Panc1 (cell line): ENCODE data around the gene HMGCS2. TPM values are rescaled to one million over a fixed set of nuclear protein-coding genes. Genes with fewer than 3 reads are reported as not detected.

Experiments
- ATAC-seq: fragments of 200-7000 bp; cut with Tn5 transposase; 2 replicates; pipeline ENCODE4 v1.9.1; 2020; ENCODE audit warnings: mild to moderate bottlenecking, moderate library complexity
- BruUV-seq: library from RNA; stranded (reverse); fragments of 400-500 nt; replicated peaks from 2 replicates; lab custom pipeline; 2021; lab: Mats Ljungman, UMichigan
- CTCF ChIA-PET: fragments of 300-600 bp; sonication (Branson Sonifier 250); formaldehyde crosslinking; loops from one replicate; lab custom pipeline; 2022; ENCODE audit warnings: antibody characterized with exemption; lab: Charles Lee
- POLR2A ChIA-PET: fragments of 300-600 bp; sonication (Branson Sonifier 250); formaldehyde crosslinking; loops from one replicate; lab custom pipeline; 2022; ENCODE audit warnings: antibody characterized with exemption; lab: Charles Lee
- DNase-seq: peaks from one replicate; pipeline ENCODE4 v3.0.0-alpha.2; 2010; ENCODE audit warnings: low read depth, low spot score
- H3K27ac ChIP-seq: 2 replicates; pipeline ENCODE4 v1.5.1; 2011; ENCODE audit warnings: mild to moderate bottlenecking, low read length, inconsistent platforms
- H3K27me3 ChIP-seq: fragments of 200-500 bp; sonication (Bioruptor generic); 2 replicates; pipeline ENCODE4 v1.6.0; 2014; ENCODE audit warnings: low read length, inconsistent platforms; ENCODE audit not compliant: control insufficient read depth, insufficient read depth
- H3K36me3 ChIP-seq: fragments of 200-500 bp; sonication (Bioruptor generic); 2 replicates; pipeline ENCODE4 v1.5.1; 2014; ENCODE audit warnings: inconsistent platforms, mild to moderate bottlenecking, low read length, moderate library complexity; ENCODE audit not compliant: control insufficient read depth, insufficient read depth
- H3K4me1 ChIP-seq: 2 replicates; pipeline ENCODE4 v1.5.1; 2011; ENCODE audit warnings: inconsistent platforms, mild to moderate bottlenecking, low read length, moderate library complexity; ENCODE audit not compliant: control insufficient read depth, insufficient read depth
- H3K4me3 ChIP-seq, 2 experiments: 2 replicates each; pipeline ENCODE4 v1.5.1; 2011 to 2012; ENCODE audit warnings: low read depth in 2 of 2, low read length in 2 of 2, mild to moderate bottlenecking in 2 of 2, inconsistent platforms in 1 of 2, moderate library complexity in 1 of 2
- H3K9me3 ChIP-seq: fragments of 200-500 bp; sonication (Bioruptor generic); 2 replicates; pipeline ENCODE4 v1.5.1; 2014; ENCODE audit warnings: low read depth, mild to moderate bottlenecking, inconsistent platforms, low read length, moderate library complexity; ENCODE audit not compliant: control insufficient read depth, insufficient read depth
- CTCF ChIP-seq: fragments of 450-650 bp; IDR thresholded peaks from 2 replicates; pipeline ENCODE4 v1.5.1; 2017; ENCODE audit warnings: mild to moderate bottlenecking
- POLR2AphosphoS5 ChIP-seq: IDR thresholded peaks from 2 replicates; pipeline ENCODE4 v1.6.1; 2012; ENCODE audit warnings: mild to moderate bottlenecking, low read depth, low read length, moderate library complexity
- REST ChIP-seq, 2 experiments: IDR thresholded peaks; 2 replicates each; pipeline ENCODE4 v1.6.1; 2011 to 2012; ENCODE audit warnings: low read depth in 2 of 2, control low read depth in 1 of 2, low read length in 1 of 2, mild to moderate bottlenecking in 1 of 2, moderate library complexity in 1 of 2; ENCODE audit not compliant: insufficient read depth in 1 of 2
- SIN3A ChIP-seq: IDR thresholded peaks from 2 replicates; pipeline ENCODE4 v1.6.1; 2012; ENCODE audit warnings: low read depth, mild to moderate bottlenecking, low read length, moderate library complexity, borderline replicate concordance; ENCODE audit not compliant: insufficient read depth
- TCF7L2 ChIP-seq: IDR thresholded peaks from 2 replicates; pipeline ENCODE4 v1.6.1; 2011; ENCODE audit warnings: mild to moderate bottlenecking, low read depth, low read length, inconsistent platforms
- in situ Hi-C: cut with HindIII; loops from 2 replicates; pipeline ENCODE4 v1.10.0; 2016; ENCODE audit warnings: low sequenced_read_pairs, low pct_unique_long_range_greater_than_20kb
- intact Hi-C: fragments of 100-400 bp; cut with micrococcal nuclease; formaldehyde crosslinking; loops from one replicate; pipeline ENCODE4 v1.10.0; 2022; ENCODE audit not compliant: unreplicated experiment
- total RNA-seq: library from RNA; stranded (reverse); gene quantifications from one replicate; pipeline ENCODE4 v1.2.1, GENCODE V29; 2021; ENCODE audit not compliant: unreplicated experiment

Gene HMGCS2
- total RNA-seq, 1 experiment from 2014 or later: 0.33 TPM

- H3K36me3 ChIP-seq: no peaks in the 10 kb centered on the region
- BruUV-seq: no TSS peak
- peaks cover 21% of the 10 kb centered on the region for H3K27me3 ChIP-seq
- TF ChIP-seq CTCF: no peak
- TF ChIP-seq POLR2AphosphoS5: no peak
- TF ChIP-seq TCF7L2: no peak
- TF ChIP-seq REST (IDR thresholded peaks at IDR 0.05; ENCODE audit: insufficient read depth in 1 of 2, low read depth in 2 of 2, low read length in 1 of 2): no peak
- TF ChIP-seq SIN3A: no peak
- no peak overlapping the region for H3K27ac ChIP-seq
- H3K4me3 ChIP-seq: no peak overlapping the region
- intact Hi-C loops (no loop called here), in situ Hi-C loops (no loop called here)
- H3K9me3 ChIP-seq: no peaks in the 10 kb centered on the region
- POLR2A ChIA-PET: no interaction called here
- DNase-seq (no peak), ATAC-seq (no peak)
- H3K4me1 ChIP-seq: no peaks in the 10 kb centered on the region
- CTCF ChIA-PET: no interaction called here
Measured at GRCh38 chr1:119762953-119763352, 5.8 kb downstream of the HMGCS2 start.

- DNase-seq (no peak), ATAC-seq (no peak)
- no peak for TF ChIP-seq CTCF
- no peak for TF ChIP-seq POLR2AphosphoS5
- no peak for TF ChIP-seq REST (IDR thresholded peaks at IDR 0.05; ENCODE audit: insufficient read depth in 1 of 2, low read depth in 2 of 2, low read length in 1 of 2)
- TF ChIP-seq SIN3A: no peak
- TF ChIP-seq TCF7L2: no peak
- H3K27ac ChIP-seq: no peak overlapping the region
- BruUV-seq: no TSS peak
- H3K4me1 ChIP-seq: no peaks in the 10 kb centered on the region
- intact Hi-C loops: no loop called here
- no peaks in the 10 kb centered on the region for H3K9me3 ChIP-seq
- H3K36me3 ChIP-seq: no peaks in the 10 kb centered on the region
- ChIA-PET POLR2A (no interaction called here), CTCF (no interaction called here)
- H3K27me3 ChIP-seq: peaks cover 21% of the 10 kb centered on the region
- in situ Hi-C loops: no loop called here
- H3K4me3 ChIP-seq: no peak overlapping the region
Measured at GRCh38 chr1:119762409-119762808, 6.3 kb downstream of the HMGCS2 start.
